Spleen (tissue), 11 donors: Measurements from ENCODE around the gene TMEM18. TPM values are rescaled to one million over a fixed set of nuclear protein-coding genes. Genes with fewer than 3 reads are reported as not detected.

ENCODE experiments used
- DNase-seq: peaks from one replicate; pipeline ENCODE4 v3.0.0-alpha.2; 2020
- H3K27ac ChIP-seq, 8 donors: fragments of 200-600 bp; sonication (generic) in 7 of 8; 1 replicate in 4 of 8; 2 replicates in 4 of 8; pipeline versions ENCODE4 v1.5.0 to v1.8.0; 2016 to 2021; ENCODE audit warnings: inconsistent platforms in 4 of 8, mild to moderate bottlenecking in 4 of 8, moderate library complexity in 1 of 8
- H3K27me3 ChIP-seq, 7 donors: fragments of 200-600 bp; sonication (generic) in 6 of 7; replicated peaks in 1 of 7; 1 replicate in 4 of 7; 2 replicates in 3 of 7; pipeline versions ENCODE4 v1.5.0 to v1.8.0; 2016 to 2021; ENCODE audit warnings: inconsistent platforms in 3 of 7, mild to moderate bottlenecking in 1 of 7
- H3K36me3 ChIP-seq, 6 donors: fragments of 200-600 bp; sonication (generic) in 5 of 6; 1 replicate in 4 of 6; 2 replicates in 2 of 6; pipeline versions ENCODE4 v1.5.0 to v1.8.0; 2016 to 2021; ENCODE audit warnings: inconsistent platforms in 2 of 6
- H3K4me1 ChIP-seq, 6 donors: fragments of 200-600 bp; sonication (generic) in 5 of 6; 1 replicate in 3 of 6; 2 replicates in 3 of 6; pipeline versions ENCODE4 v1.5.0 to v1.8.0; 2016 to 2021; ENCODE audit warnings: inconsistent platforms in 3 of 6
- H3K4me3 ChIP-seq, 8 donors: fragments of 200-600 bp; sonication (generic) in 7 of 8; 1 replicate in 4 of 8; 2 replicates in 4 of 8; pipeline versions ENCODE4 v1.5.0 to v1.8.0; 2016 to 2021; ENCODE audit warnings: inconsistent platforms in 4 of 8, mild to moderate bottlenecking in 4 of 8, moderate library complexity in 2 of 8
- H3K9me3 ChIP-seq, 8 donors: fragments of 200-600 bp; sonication (generic) in 7 of 8; 1 replicate in 4 of 8; 2 replicates in 4 of 8; pipeline versions ENCODE4 v1.5.0 to v1.8.0; 2016 to 2021; ENCODE audit warnings: inconsistent platforms in 4 of 8
- POLR2A ChIP-seq, 3 donors: fragments of 450-650 bp; IDR thresholded peaks; one replicate each; pipeline ENCODE4 v1.5.1; 2017; ENCODE audit warnings: antibody characterized with exemption in 3 of 3, mild to moderate bottlenecking in 1 of 3
- POLR2AphosphoS5 ChIP-seq, 3 donors: sonication (generic); formaldehyde crosslinking; IDR thresholded peaks; one replicate each; pipeline ENCODE4 v1.5.1; 2017; ENCODE audit warnings: antibody characterized with exemption in 3 of 3
- WGBS, 5 donors: extraction: QIAGEN DNeasy Blood & Tissue Kit in 3 of 5; methylation state at CpG; one replicate each; pipeline versions ENCODE4 v1.1.5 to v1.1.7; 2013 to 2018; 5-methylcytosine and 5-hydroxymethylcytosine counted together
- intact Hi-C: fragments of 100-400 bp; cut with DNase I; formaldehyde crosslinking; loops from one replicate; pipeline ENCODE4 v1.15.0; 2023; ENCODE audit warnings: low total_unique reads
- polyA plus RNA-seq, 3 donors: library from polyadenylated mRNA; stranded (reverse); fragments of 200-250 nt; gene quantifications; one replicate each; pipeline ENCODE4 v1.2.1, GENCODE V29; 2013
- total RNA-seq, 7 donors: library from RNA; depleted of rRNA in 3 of 7; stranded (reverse); fragments of >200 nt in 3 of 7; fragmentation: NEBNext Ultra II Directional in 4 of 7; extraction: Animal tissue kit (Norgen Biotek cat#: 25700) in 4 of 7; gene quantifications; one replicate each; pipeline versions ENCODE4 v1.1.0 to v1.2.1, GENCODE V29; 2016 to 2021
- TF ChIP-seq, protein P1 (sequence below), 11 experiments: fragments of 200-600 bp in 7 of 11; fragments of 450-650 bp in 4 of 11; sonication (generic) in 4 of 11; IDR thresholded peaks in 8 of 11; conservative IDR thresholded peaks in 3 of 11; 1 replicate in 7 of 11; 2 replicates in 4 of 11; pipeline versions ENCODE4 v1.4.0 to v1.8.0; 2016 to 2021; ENCODE audit warnings: antibody characterized with exemption in 11 of 11, inconsistent platforms in 4 of 11, mild to moderate bottlenecking in 1 of 11
- donor health status: healthy with polysubstance abuse.
- donor health status: DM: no; HTN: no; CAD: no; lungs with moderate emphysema.
- donor health status: DM: no; HTN: no; CAD: no.
- donor health status: Bipolar disorder and iron deficiency.
- donor health status: healthy.
- donor health status: DM: no; HTN: no; CAD: no.
- donor health status: DM: yes; HTN: yes; CAD: no.

The TMEM18 gene
- total and polyA plus RNA-seq, 10 donors = 20.0 to 29.3 (median 22.6) TPM

DNA sequence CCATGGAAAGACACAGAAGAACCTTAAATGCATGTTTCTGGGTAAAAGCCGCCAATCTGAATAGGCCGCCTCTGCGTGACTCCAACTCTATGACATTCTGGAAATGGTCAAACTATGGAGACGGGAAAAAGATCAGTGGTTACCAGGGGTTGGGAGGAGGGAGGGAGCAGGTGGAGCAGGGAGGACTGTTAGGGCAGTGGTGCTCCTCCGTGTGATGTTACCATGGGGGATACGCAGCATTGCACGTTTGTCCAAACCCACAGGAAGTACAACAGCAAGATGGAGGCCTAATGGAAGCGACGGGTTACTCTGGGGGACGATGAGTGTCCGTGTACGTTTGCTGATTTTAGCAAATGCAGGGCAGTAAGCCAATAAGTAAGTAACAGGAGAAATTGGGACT, 17.2 kb downstream of the TMEM18 start:
- Histone ChIP-seq H3K27ac (no peak overlapping the region), H3K4me3 (no peak overlapping the region), H3K36me3 (peaks cover 0 to 21% (median 9%) of the 10 kb centered on the region in 6 donors), H3K9me3 (peaks cover 0 to 8% (median 3%) of the 10 kb centered on the region in 8 donors), H3K4me1 (peaks cover 0 to 16% (median 7%) of the 10 kb centered on the region in 6 donors), H3K27me3 (peaks cover 0 to 7% (median 0%) of the 10 kb centered on the region in 7 donors)
- no peak for TF ChIP-seq POLR2A (IDR thresholded peaks at IDR 0.05)
- TF ChIP-seq, protein P1, sequence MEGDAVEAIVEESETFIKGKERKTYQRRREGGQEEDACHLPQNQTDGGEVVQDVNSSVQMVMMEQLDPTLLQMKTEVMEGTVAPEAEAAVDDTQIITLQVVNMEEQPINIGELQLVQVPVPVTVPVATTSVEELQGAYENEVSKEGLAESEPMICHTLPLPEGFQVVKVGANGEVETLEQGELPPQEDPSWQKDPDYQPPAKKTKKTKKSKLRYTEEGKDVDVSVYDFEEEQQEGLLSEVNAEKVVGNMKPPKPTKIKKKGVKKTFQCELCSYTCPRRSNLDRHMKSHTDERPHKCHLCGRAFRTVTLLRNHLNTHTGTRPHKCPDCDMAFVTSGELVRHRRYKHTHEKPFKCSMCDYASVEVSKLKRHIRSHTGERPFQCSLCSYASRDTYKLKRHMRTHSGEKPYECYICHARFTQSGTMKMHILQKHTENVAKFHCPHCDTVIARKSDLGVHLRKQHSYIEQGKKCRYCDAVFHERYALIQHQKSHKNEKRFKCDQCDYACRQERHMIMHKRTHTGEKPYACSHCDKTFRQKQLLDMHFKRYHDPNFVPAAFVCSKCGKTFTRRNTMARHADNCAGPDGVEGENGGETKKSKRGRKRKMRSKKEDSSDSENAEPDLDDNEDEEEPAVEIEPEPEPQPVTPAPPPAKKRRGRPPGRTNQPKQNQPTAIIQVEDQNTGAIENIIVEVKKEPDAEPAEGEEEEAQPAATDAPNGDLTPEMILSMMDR (IDR thresholded peaks at IDR 0.05 in 8 of 11, conservative IDR thresholded peaks at IDR 0.05 in 3 of 11) = no peak
- no peak for TF ChIP-seq POLR2AphosphoS5 (IDR thresholded peaks at IDR 0.05)
- no peak for DNase-seq
- intact Hi-C loops = no loop called here
- WGBS, 5 donors = 81 to 94% (median 85%) methylated on average over 12 of the region's 12 CpGs

DNA sequence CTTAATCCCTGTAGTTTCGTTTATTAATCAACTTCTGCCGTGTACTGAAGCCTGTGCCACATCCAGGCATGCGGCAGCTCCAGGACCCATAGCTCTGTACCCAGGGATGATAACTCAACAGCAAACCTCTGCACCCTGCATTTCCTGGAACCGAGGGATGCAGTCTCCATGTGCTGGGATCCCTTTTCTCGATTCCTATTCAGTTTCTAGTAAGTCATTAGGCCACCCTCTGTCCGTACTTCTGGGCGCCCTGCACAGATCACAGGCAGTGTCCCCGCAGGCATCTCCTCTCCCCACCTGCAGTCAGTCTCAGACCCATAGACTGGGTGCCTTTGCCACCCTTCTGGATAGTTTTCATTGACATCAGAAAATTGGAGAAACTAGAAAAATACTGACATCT, 18.8 kb downstream of the TMEM18 start:
- Histone ChIP-seq H3K4me1 (peaks cover 0 to 16% (median 7%) of the 10 kb centered on the region in 6 donors), H3K36me3 (peaks cover 0 to 6% (median 4%) of the 10 kb centered on the region in 6 donors), H3K27ac (no peak overlapping the region), H3K9me3 (no peaks in the 10 kb centered on the region), H3K27me3 (peaks cover 0 to 7% (median 0%) of the 10 kb centered on the region in 7 donors), H3K4me3 (no peak overlapping the region)
- TF ChIP-seq POLR2AphosphoS5 (IDR thresholded peaks at IDR 0.05) (no peak), POLR2A (IDR thresholded peaks at IDR 0.05) (no peak)
- TF ChIP-seq, protein P1 (IDR thresholded peaks at IDR 0.05 in 8 of 11, conservative IDR thresholded peaks at IDR 0.05 in 3 of 11) = no peak
- 72 to 94% (median 88%) methylated on average over 8 of the region's 8 CpGs for WGBS, 5 donors
- DNase-seq = no peak
- intact Hi-C loops = no loop called here

DNA sequence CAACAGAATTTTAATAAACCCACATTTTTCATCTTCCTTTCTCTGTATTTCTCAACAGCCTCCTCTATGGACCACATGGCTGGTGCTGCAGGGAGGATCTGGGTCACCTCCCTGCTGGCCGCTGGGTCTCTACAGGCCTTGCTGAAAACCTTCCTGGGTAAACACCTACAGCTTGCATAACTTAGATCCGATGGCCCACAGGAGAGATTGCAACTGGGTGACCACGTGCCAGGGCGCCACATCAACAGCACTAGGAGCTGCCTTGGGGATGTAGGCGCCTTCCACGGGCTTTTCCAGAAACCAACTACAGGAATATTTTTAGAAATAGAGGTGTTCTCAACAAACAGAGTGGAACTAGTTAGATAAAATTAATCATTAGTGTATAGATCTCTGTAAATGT, 19.4 kb downstream of the TMEM18 start:
- no peak overlapping the region for H3K4me3 ChIP-seq
- intact Hi-C loops = no loop called here
- H3K4me1 ChIP-seq = peaks cover 0 to 14% (median 7%) of the 10 kb centered on the region in 6 donors
- no peaks in the 10 kb centered on the region for H3K9me3 ChIP-seq
- H3K27me3 ChIP-seq = peaks cover 0 to 7% (median 0%) of the 10 kb centered on the region in 7 donors
- no peaks in the 10 kb centered on the region for H3K36me3 ChIP-seq
- TF ChIP-seq POLR2A (IDR thresholded peaks at IDR 0.05) = no peak
- DNase-seq = no peak
- H3K27ac ChIP-seq = no peak overlapping the region
- 78 to 92% (median 86%) methylated on average over 6 of the region's 6 CpGs for WGBS, 5 donors

DNA sequence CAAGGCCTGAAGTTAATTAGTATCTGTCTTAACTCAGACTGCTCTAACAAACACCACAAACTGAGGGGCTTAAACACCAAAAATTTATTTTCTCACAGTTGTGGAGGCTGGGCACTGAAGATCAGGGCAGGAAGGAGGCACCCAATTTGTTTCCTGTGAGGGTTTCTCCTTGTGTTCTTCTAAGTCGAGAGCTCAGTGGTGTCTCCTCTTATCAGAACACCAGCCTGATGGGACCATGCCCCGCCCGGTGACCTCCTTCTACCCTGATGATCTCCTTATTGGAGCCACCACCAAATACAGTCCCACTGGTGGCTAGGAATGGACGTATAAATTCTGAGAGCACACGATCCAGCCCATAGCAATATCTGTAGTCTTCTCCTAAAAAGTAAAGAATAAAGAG, 20.5 kb downstream of the TMEM18 start:
- 53 to 76% (median 61%) methylated on average over 5 of the region's 5 CpGs for WGBS, 5 donors
- Histone ChIP-seq H3K4me3 (no peak overlapping the region), H3K27me3 (peaks cover 0 to 7% (median 0%) of the 10 kb centered on the region in 7 donors), H3K36me3 (no peaks in the 10 kb centered on the region), H3K4me1 (peaks cover 0 to 3% (median 0%) of the 10 kb centered on the region in 6 donors), H3K9me3 (no peaks in the 10 kb centered on the region), H3K27ac (no peak overlapping the region)
- intact Hi-C loops = no loop called here
- no peak for DNase-seq
- TF ChIP-seq POLR2A (IDR thresholded peaks at IDR 0.05) (no peak), POLR2AphosphoS5 (IDR thresholded peaks at IDR 0.05) (no peak)
- TF ChIP-seq, protein P1 (IDR thresholded peaks at IDR 0.05 in 8 of 11, conservative IDR thresholded peaks at IDR 0.05 in 3 of 11) = no peak

DNA sequence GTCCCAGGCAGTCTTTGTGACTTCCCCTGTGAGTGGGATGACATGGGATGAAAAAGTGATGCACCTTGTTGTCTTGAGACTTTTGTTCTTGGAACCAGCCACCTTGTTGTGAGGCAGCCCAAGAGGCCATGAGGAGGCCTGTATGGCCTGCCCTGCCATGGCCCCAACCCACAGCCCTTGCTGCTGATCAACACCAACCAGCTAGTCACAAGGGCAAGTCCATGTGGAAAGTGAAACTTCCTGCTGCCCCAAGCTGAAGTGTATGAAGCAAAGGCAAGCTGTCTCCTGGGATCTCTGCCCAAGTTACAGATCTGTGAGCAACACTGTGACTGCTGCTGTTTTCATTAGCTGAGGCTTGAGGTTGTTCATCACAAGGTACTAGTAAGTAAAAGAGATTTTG, 21.6 kb downstream of the TMEM18 start:
- Histone ChIP-seq H3K36me3 (no peaks in the 10 kb centered on the region), H3K27ac (no peak overlapping the region), H3K27me3 (peaks cover 0 to 7% (median 0%) of the 10 kb centered on the region in 7 donors), H3K4me3 (no peak overlapping the region), H3K4me1 (no peaks in the 10 kb centered on the region), H3K9me3 (no peaks in the 10 kb centered on the region)
- intact Hi-C loops = no loop called here
- no peak for TF ChIP-seq POLR2A (IDR thresholded peaks at IDR 0.05)
- DNase-seq = no peak
